Trophoblast cell (in vitro differentiated cells and primary cell): Measurements from ENCODE around the gene ZNF217.
"Not testable (repeated sequence)": the region's sequence is repeated elsewhere in the genome, so short reads cannot be mapped to it uniquely, and the experiment has no call there.

Experiments
- DNase-seq, 2 donors: peaks; one replicate each; pipeline ENCODE4 v3.0.0-alpha.2; 2016
- H2AFZ ChIP-seq: 2 replicates; pipeline ENCODE4 v1.6.1; 2013; ENCODE audit warnings: low read length, moderate library complexity, mild to moderate bottlenecking; ENCODE audit not compliant: insufficient read depth, poor library complexity
- H2AK5ac ChIP-seq: 2 replicates; pipeline ENCODE4 v1.6.1; 2013; ENCODE audit warnings: mild to moderate bottlenecking, low read length
- H2BK120ac ChIP-seq: 2 replicates; pipeline ENCODE4 v1.6.1; 2013; ENCODE audit warnings: low read length, mild to moderate bottlenecking, moderate library complexity; ENCODE audit not compliant: insufficient read depth, poor library complexity
- H2BK12ac ChIP-seq: 2 replicates; pipeline ENCODE4 v1.6.1; 2013; ENCODE audit warnings: mild to moderate bottlenecking, low read length, moderate library complexity
- H2BK5ac ChIP-seq: 2 replicates; pipeline ENCODE4 v1.6.1; 2013; ENCODE audit warnings: low read length, low read depth, moderate library complexity, mild to moderate bottlenecking; ENCODE audit not compliant: poor library complexity
- H3K14ac ChIP-seq: 2 replicates; pipeline ENCODE4 v1.6.1; 2013; ENCODE audit warnings: mild to moderate bottlenecking, low read length
- H3K18ac ChIP-seq: 2 replicates; pipeline ENCODE4 v1.6.1; 2013; ENCODE audit warnings: mild to moderate bottlenecking, low read length
- H3K23ac ChIP-seq: 2 replicates; pipeline ENCODE4 v1.6.1; 2013; ENCODE audit warnings: low read length
- H3K27ac ChIP-seq: 2 replicates; pipeline ENCODE4 v1.5.1; 2013; ENCODE audit warnings: low read depth, mild to moderate bottlenecking, inconsistent platforms, low read length, moderate library complexity
- H3K27me3 ChIP-seq: 2 replicates; pipeline ENCODE4 v1.6.1; 2013; ENCODE audit warnings: inconsistent platforms, mild to moderate bottlenecking, low read length, moderate library complexity; ENCODE audit not compliant: insufficient read depth
- H3K36me3 ChIP-seq, 2 experiments: 1 replicate in 1 of 2; 2 replicates in 1 of 2; pipeline ENCODE4 v1.6.1; 2013; ENCODE audit warnings: low read length in 2 of 2, mild to moderate bottlenecking in 2 of 2, moderate library complexity in 1 of 2; ENCODE audit not compliant: insufficient read depth in 2 of 2, control insufficient read depth in 1 of 2
- H3K4ac ChIP-seq: 2 replicates; pipeline ENCODE4 v1.6.1; 2013; ENCODE audit warnings: low read depth, mild to moderate bottlenecking, low read length, moderate library complexity
- H3K4me1 ChIP-seq, 2 experiments: 1 replicate in 1 of 2; 2 replicates in 1 of 2; pipeline ENCODE4 v1.6.1; 2013; ENCODE audit warnings: low read length in 2 of 2, mild to moderate bottlenecking in 2 of 2, moderate library complexity in 1 of 2; ENCODE audit not compliant: insufficient read depth in 2 of 2, control insufficient read depth in 1 of 2
- H3K4me2 ChIP-seq: 2 replicates; pipeline ENCODE4 v1.6.1; 2013; ENCODE audit warnings: inconsistent platforms, mild to moderate bottlenecking, low read length, moderate library complexity
- H3K4me3 ChIP-seq: 2 replicates; pipeline ENCODE4 v1.5.1; 2013; ENCODE audit warnings: mild to moderate bottlenecking, low read depth, low read length, inconsistent platforms
- H3K79me1 ChIP-seq: one replicate; pipeline ENCODE4 v1.6.1; 2013; ENCODE audit warnings: low read length
- H3K79me2 ChIP-seq: 2 replicates; pipeline ENCODE4 v1.6.1; 2013; ENCODE audit warnings: low read length, mild to moderate bottlenecking; ENCODE audit not compliant: control insufficient read depth, insufficient read depth, poor library complexity
- H3K9ac ChIP-seq: 2 replicates; pipeline ENCODE4 v1.6.1; 2013; ENCODE audit warnings: mild to moderate bottlenecking, low read length
- H3K9me3 ChIP-seq: 2 replicates; pipeline ENCODE4 v1.6.1; 2013; ENCODE audit warnings: low read depth, mild to moderate bottlenecking, control low read depth, inconsistent platforms, low read length; ENCODE audit not compliant: insufficient read depth
- H4K12ac ChIP-seq: 2 replicates; pipeline ENCODE4 v1.6.1; 2013; ENCODE audit warnings: low read depth, mild to moderate bottlenecking, low read length, moderate library complexity
- H4K8ac ChIP-seq: 2 replicates; pipeline ENCODE4 v1.6.1; 2013; ENCODE audit warnings: low read depth, mild to moderate bottlenecking, low read length, moderate library complexity
- H4K91ac ChIP-seq: one replicate; pipeline ENCODE4 v1.6.1; 2013; ENCODE audit warnings: low read depth, mild to moderate bottlenecking, low read length, moderate library complexity
- WGBS: extraction: QIAGEN DNeasy Blood & Tissue Kit; methylation state at CpG from one replicate; pipeline ENCODE4 v1.1.7; 2013; ENCODE audit warnings: missing lambda C conversion rate; ENCODE audit not compliant: insufficient read length, insufficient coverage; ENCODE audit errors: extremely low coverage; 5-methylcytosine and 5-hydroxymethylcytosine counted together

The ZNF217 gene

DNA sequence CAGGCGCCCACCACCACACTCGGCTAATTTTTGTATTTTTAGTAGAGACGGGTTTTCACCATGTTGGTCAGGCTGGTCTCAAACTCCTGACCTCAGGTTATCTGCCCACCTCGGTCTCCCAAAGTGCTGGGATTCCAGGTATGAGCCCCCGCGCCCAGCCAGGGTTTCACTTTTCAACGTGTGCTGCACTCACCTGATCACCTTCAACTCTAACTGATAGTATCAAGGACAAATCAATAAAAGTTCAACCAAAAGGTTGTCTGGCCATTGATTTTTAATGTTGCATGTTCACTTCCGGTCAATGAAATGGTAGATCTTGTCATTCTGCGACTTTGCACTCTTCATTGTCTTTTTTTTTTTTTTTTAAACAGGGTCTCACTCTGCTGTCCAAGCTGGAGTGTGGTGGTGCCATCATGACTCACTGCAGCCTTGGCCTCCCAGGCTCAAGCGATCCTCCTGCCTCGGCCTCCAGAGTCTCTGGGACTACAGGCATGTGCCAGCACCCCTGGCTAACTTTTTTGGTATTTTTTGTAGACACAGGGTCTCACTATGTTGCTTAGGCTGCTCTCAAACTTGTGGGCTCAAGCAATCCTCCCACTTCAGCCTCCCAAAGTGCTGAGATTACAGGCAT lies 37.3 kb downstream of the ZNF217 start:
- Histone ChIP-seq H3K36me3 (peaks cover 0 to 2% of the 10 kb centered on the region in 2 experiments), H3K27ac (no peak overlapping the region), H3K79me2 (no peaks in the 10 kb centered on the region), H3K9me3 (no peaks in the 10 kb centered on the region), H3K14ac (no peak overlapping the region), H3K4me3 (no peak overlapping the region), H3K4me1 (no peaks in the 10 kb centered on the region), H3K9ac (no peak overlapping the region), H3K4me2 (no peak overlapping the region), H3K4ac (no peak overlapping the region), H4K91ac (no peak overlapping the region), H2BK12ac (no peak overlapping the region), H3K18ac (no peak overlapping the region), H3K79me1 (no peaks in the 10 kb centered on the region), H2AK5ac (no peak overlapping the region), H2AFZ (no peak overlapping the region), H4K8ac (no peak overlapping the region), H4K12ac (no peak overlapping the region), H3K27me3 (no peaks in the 10 kb centered on the region), H3K23ac (no peak overlapping the region), H2BK120ac (no peak overlapping the region), H2BK5ac (no peak overlapping the region)
- DNase-seq = no peak
- WGBS = no CpG with 5 or more reads among the region's 11 CpGs

DNA sequence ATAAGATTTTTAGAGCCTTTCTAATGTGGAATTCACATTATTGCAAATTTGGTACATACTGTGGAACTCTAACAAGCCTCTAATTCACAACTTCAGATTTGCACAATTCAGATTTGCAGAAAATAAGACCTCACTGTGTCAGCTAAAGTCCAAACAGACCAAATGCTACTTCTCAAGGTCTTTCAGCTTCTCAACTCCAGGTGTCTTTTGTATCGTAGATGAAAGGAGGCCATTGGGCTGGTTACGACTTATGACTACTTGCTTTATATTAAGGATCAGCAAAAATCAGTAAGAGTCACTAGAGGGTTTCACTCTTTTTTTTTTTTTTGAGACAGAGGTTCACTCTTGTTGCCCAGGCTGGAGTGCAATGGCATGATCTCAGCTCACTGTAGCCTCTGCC lies 37.8 kb downstream of the ZNF217 start:
- H4K91ac ChIP-seq = no peak overlapping the region
- H2BK12ac ChIP-seq = no peak overlapping the region
- no peak overlapping the region for H2BK120ac ChIP-seq
- no peak overlapping the region for H3K4ac ChIP-seq
- no peak overlapping the region for H4K8ac ChIP-seq
- H3K9ac ChIP-seq = no peak overlapping the region
- H3K79me1 ChIP-seq = no peaks in the 10 kb centered on the region
- no peak overlapping the region for H3K14ac ChIP-seq
- H3K18ac ChIP-seq = no peak overlapping the region
- H2AFZ ChIP-seq = no peak overlapping the region
- no peak overlapping the region for H2AK5ac ChIP-seq
- H4K12ac ChIP-seq = no peak overlapping the region
- H3K27me3 ChIP-seq = no peaks in the 10 kb centered on the region
- H3K4me2 ChIP-seq = no peak overlapping the region
- H3K79me2 ChIP-seq = no peaks in the 10 kb centered on the region
- no peaks in the 10 kb centered on the region for H3K9me3 ChIP-seq
- H3K4me1 ChIP-seq = peaks cover 0 to 1% of the 10 kb centered on the region in 2 experiments
- no peak overlapping the region for H3K4me3 ChIP-seq
- no peak overlapping the region for H2BK5ac ChIP-seq
- H3K27ac ChIP-seq = no peak overlapping the region
- H3K36me3 ChIP-seq = peaks cover 0 to 2% of the 10 kb centered on the region in 2 experiments
- no CpG with 5 or more reads among the region's 2 CpGs for WGBS
- no peak for DNase-seq
- no peak overlapping the region for H3K23ac ChIP-seq

DNA sequence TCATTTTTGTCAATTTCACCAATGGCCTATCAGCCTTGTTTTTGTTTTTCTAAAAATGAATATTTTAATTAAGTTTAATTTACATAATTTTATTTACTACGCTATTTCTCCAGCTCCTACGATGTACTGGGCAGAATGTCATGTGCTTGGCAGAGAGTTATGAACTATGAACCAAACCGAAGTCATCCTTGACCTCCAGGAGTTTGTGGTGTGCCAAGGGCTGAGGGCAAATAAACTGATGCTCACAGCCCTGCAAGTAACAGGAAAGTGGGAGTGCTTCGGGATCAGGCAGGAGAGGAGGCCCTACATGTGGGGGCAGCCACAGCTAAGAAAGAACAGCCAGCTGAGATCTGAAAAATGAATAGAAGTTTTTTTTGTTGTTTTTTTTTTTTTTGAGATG lies 38.6 kb downstream of the ZNF217 start:
- Histone ChIP-seq H4K8ac (no peak overlapping the region), H3K14ac (no peak overlapping the region), H3K4ac (no peak overlapping the region), H2AFZ (no peak overlapping the region), H3K4me2 (no peak overlapping the region), H3K18ac (no peak overlapping the region), H3K27me3 (no peaks in the 10 kb centered on the region), H2BK120ac (no peak overlapping the region), H4K91ac (no peak overlapping the region), H3K4me3 (no peak overlapping the region), H3K27ac (no peak overlapping the region), H2AK5ac (no peak overlapping the region), H3K79me1 (no peaks in the 10 kb centered on the region), H4K12ac (no peak overlapping the region), H2BK5ac (no peak overlapping the region), H3K9ac (no peak overlapping the region), H3K36me3 (peaks cover 0 to 2% of the 10 kb centered on the region in 2 experiments), H2BK12ac (no peak overlapping the region), H3K23ac (no peak overlapping the region), H3K79me2 (no peaks in the 10 kb centered on the region), H3K4me1 (peaks cover 0 to 5% of the 10 kb centered on the region in 2 experiments), H3K9me3 (no peaks in the 10 kb centered on the region)
- no peak for DNase-seq
- WGBS = no CpG with 5 or more reads among the region's 4 CpGs

DNA sequence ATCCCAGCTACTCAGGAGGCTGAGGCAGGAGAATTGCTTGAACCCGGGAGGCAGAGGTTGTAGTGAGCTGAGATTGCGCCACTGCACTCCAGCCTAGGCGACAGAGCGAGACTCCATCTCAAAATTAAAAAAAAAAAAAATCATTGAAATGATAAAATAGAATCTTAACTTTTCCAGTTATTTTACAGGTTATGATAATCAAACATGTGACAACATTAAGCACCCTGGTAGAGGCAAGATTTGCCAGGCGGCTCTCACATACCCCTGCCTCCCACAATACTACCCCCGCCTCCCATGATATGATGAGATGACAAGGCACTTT lies 41.1 kb downstream of the ZNF217 start:
- H3K36me3 ChIP-seq, H3K9me3 ChIP-seq, H2AK5ac ChIP-seq, H2BK5ac ChIP-seq, H3K79me1 ChIP-seq, H3K4ac ChIP-seq, H3K4me1 ChIP-seq, H3K27me3 ChIP-seq, H2AFZ ChIP-seq, H3K18ac ChIP-seq, H3K79me2 ChIP-seq, H2BK120ac ChIP-seq, H4K91ac ChIP-seq, DNase-seq, H3K4me2 ChIP-seq, H3K14ac ChIP-seq, H4K12ac ChIP-seq, H3K23ac ChIP-seq, H3K9ac ChIP-seq, H3K27ac ChIP-seq, H2BK12ac ChIP-seq, H4K8ac ChIP-seq, H3K4me3 ChIP-seq: not testable (repeated sequence)
- no CpG with 5 or more reads among the region's 6 CpGs for WGBS
